Endothelial cell (in vitro differentiated cells): Measurements from ENCODE around the gene CCL20. TPM values are rescaled to one million over a fixed set of nuclear protein-coding genes. Genes with fewer than 3 reads are reported as not detected.

ENCODE experiments used
- DNase-seq: peaks from one replicate; pipeline ENCODE4 v3.0.0; 2021; ENCODE audit warnings: low spot score
- H3K27ac Mint-ChIP-seq: one replicate; pipeline ENCODE4 v1.8.0; 2021; ENCODE audit warnings: mixed read lengths, inconsistent platforms; ENCODE audit not compliant: unreplicated experiment
- H3K27me3 Mint-ChIP-seq: one replicate; pipeline ENCODE4 v1.8.0; 2021; ENCODE audit warnings: mild to moderate bottlenecking, moderate library complexity, mixed read lengths, inconsistent platforms; ENCODE audit not compliant: unreplicated experiment
- H3K36me3 Mint-ChIP-seq: one replicate; pipeline ENCODE4 v1.8.0; 2021; ENCODE audit warnings: mild to moderate bottlenecking, low read depth, mixed read lengths, inconsistent platforms; ENCODE audit not compliant: unreplicated experiment
- H3K4me1 Mint-ChIP-seq: one replicate; pipeline ENCODE4 v1.8.0; 2021; ENCODE audit warnings: mild to moderate bottlenecking, mixed read lengths, inconsistent platforms; ENCODE audit not compliant: unreplicated experiment
- H3K4me3 Mint-ChIP-seq: one replicate; pipeline ENCODE4 v1.8.0; 2021; ENCODE audit warnings: mild to moderate bottlenecking, mixed read lengths, inconsistent platforms; ENCODE audit not compliant: unreplicated experiment
- H3K9me3 Mint-ChIP-seq: one replicate; pipeline ENCODE4 v1.8.0; 2021; ENCODE audit warnings: mixed read lengths, inconsistent platforms; ENCODE audit not compliant: unreplicated experiment
- total RNA-seq: library from RNA; stranded (reverse); fragmentation: NEBNext Ultra II Directional; extraction: Animal tissue kit (Norgen Biotek cat#: 25700); gene quantifications from one replicate; pipeline ENCODE4 v1.2.1, GENCODE V29; 2021; ENCODE audit not compliant: unreplicated experiment
- TF ChIP-seq, protein P1 (sequence below): fragments of 200-600 bp; sonication (generic); IDR thresholded peaks from one replicate; pipeline ENCODE4 v1.5.0; 2021; ENCODE audit warnings: antibody characterized with exemption; ENCODE audit not compliant: unreplicated experiment

The CCL20 gene
- total RNA-seq, 1 donor from 2014 or later, result not detected

DNA sequence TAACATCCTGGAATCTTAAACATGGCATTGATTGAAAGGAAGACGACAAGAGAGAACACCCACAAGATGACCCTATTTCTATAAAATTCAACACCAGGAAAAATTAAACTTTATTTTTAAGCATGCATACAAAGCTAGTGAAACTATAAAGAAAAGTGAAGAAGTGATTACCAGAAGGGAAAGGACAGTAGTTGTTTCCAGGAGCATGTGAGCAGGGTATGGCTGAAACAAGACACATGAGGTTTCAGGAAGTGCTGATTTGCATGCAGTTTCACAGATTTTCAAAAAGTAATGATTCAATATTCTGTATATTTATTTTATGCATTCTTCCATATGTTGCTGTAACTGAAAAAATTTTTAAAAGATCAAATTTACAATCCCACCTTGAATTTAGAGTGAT is 33.2 kb downstream of the CCL20 start:
- Mint-ChIP-seq H3K9me3 (no peaks in the 10 kb centered on the region), H3K27ac (no peak overlapping the region), H3K36me3 (no peaks in the 10 kb centered on the region), H3K4me3 (no peak overlapping the region), H3K27me3 (no peaks in the 10 kb centered on the region), H3K4me1 (no peaks in the 10 kb centered on the region)
- DNase-seq, result no peak
- TF ChIP-seq, protein P1, sequence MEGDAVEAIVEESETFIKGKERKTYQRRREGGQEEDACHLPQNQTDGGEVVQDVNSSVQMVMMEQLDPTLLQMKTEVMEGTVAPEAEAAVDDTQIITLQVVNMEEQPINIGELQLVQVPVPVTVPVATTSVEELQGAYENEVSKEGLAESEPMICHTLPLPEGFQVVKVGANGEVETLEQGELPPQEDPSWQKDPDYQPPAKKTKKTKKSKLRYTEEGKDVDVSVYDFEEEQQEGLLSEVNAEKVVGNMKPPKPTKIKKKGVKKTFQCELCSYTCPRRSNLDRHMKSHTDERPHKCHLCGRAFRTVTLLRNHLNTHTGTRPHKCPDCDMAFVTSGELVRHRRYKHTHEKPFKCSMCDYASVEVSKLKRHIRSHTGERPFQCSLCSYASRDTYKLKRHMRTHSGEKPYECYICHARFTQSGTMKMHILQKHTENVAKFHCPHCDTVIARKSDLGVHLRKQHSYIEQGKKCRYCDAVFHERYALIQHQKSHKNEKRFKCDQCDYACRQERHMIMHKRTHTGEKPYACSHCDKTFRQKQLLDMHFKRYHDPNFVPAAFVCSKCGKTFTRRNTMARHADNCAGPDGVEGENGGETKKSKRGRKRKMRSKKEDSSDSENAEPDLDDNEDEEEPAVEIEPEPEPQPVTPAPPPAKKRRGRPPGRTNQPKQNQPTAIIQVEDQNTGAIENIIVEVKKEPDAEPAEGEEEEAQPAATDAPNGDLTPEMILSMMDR, result no peak

GRCh38 chr2:227848146-227848545 is 34.5 kb downstream of the CCL20 start:
- no peak overlapping the region for H3K4me3 Mint-ChIP-seq
- H3K9me3 Mint-ChIP-seq, result no peaks in the 10 kb centered on the region
- no peak overlapping the region for H3K27ac Mint-ChIP-seq
- no peaks in the 10 kb centered on the region for H3K4me1 Mint-ChIP-seq
- TF ChIP-seq, protein P1, result no peak
- no peaks in the 10 kb centered on the region for H3K27me3 Mint-ChIP-seq
- DNase-seq, result no peak
- H3K36me3 Mint-ChIP-seq, result no peaks in the 10 kb centered on the region

GRCh38 chr2:227848586-227848985 is 34.9 kb downstream of the CCL20 start:
- no peak for DNase-seq

DNA sequence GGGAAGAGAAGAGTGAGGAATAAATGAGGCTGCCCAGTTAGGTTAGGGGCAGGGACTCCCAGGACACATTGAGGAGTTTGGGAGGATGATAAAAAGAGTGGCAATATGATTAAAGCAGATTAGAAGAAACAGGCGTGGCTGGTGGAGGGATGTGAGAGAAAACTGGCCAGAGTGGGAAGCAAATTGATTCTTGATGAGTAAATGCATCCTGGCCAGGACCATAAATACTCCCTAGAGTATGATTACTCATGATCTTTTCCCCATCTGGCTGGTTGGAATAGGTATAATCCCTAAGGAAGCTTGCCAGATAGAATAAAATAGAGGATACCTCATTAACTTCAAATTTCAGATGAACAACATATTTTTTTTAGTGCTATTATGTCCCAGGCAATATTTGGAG is 36.3 kb downstream of the CCL20 start:
- Mint-ChIP-seq H3K36me3 (no peaks in the 10 kb centered on the region), H3K9me3 (no peaks in the 10 kb centered on the region), H3K27me3 (no peaks in the 10 kb centered on the region), H3K27ac (no peak overlapping the region), H3K4me3 (no peak overlapping the region), H3K4me1 (no peaks in the 10 kb centered on the region)
- TF ChIP-seq, protein P1, result no peak
- no peak for DNase-seq

More at GRCh38 chr2:227848586-227848985, 34.9 kb downstream of the CCL20 start:
- no peaks in the 10 kb centered on the region for H3K36me3 Mint-ChIP-seq
- H3K4me3 Mint-ChIP-seq, result no peak overlapping the region
- H3K9me3 Mint-ChIP-seq, result no peaks in the 10 kb centered on the region
- H3K27ac Mint-ChIP-seq, result no peak overlapping the region
- H3K27me3 Mint-ChIP-seq, result no peaks in the 10 kb centered on the region
- H3K4me1 Mint-ChIP-seq, result no peaks in the 10 kb centered on the region
- TF ChIP-seq, protein P1, result no peak

DNA sequence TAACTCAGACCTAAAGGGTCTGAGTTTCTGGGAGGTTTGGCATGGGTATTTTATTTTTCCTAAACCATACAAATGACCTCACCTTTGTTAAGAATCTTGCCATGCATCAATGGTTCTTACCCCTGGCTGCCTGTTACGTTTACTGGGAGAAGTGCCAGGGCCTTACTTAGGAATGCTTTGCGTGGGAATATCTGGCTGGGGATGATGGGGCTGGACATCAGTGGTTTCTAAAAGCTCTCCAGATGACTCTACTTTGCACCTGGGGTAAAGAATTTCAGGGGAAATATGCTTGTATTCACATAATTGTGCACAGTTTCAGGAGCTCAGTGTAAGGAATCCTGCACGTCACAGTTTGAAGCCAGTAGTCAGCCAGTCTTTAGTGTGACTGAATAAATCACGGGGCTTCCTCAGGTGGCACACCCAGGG is 39.6 kb downstream of the CCL20 start:
- TF ChIP-seq, protein P1, result no peak
- Mint-ChIP-seq H3K27ac (no peak overlapping the region), H3K27me3 (no peaks in the 10 kb centered on the region), H3K4me1 (peaks cover 7% of the 10 kb centered on the region), H3K9me3 (no peaks in the 10 kb centered on the region), H3K4me3 (no peak overlapping the region), H3K36me3 (no peaks in the 10 kb centered on the region)
- no peak for DNase-seq
